CD8-positive, alpha-beta memory T cell (primary cell): ENCODE data around the gene PACSIN1. TPM values are rescaled to one million over a fixed set of nuclear protein-coding genes. Genes with fewer than 3 reads are reported as not detected.
A peak's percentile ranks its signal among the peaks of the same experiment; 100 is the strongest.

ENCODE experiments used
- CTCF ChIA-PET: fragments of 350-600 bp; sonication (Branson Sonifier 250); formaldehyde crosslinking; loops from one replicate; lab custom pipeline; 2021; ENCODE audit warnings: antibody characterized with exemption; lab: Charles Lee
- POLR2A ChIA-PET: fragments of 350-600 bp; sonication (Branson Sonifier 250); formaldehyde crosslinking; loops from one replicate; lab custom pipeline; 2021; ENCODE audit warnings: antibody characterized with exemption; lab: Charles Lee
- DNase-seq, 5 donors: peaks; one replicate each; pipeline versions ENCODE4 v3.0.0 to v3.0.0-alpha.2; 2020 to 2022; ENCODE audit warnings: mixed read lengths in 1 of 5
- H3K27ac ChIP-seq: one replicate; pipeline ENCODE4 v1.7.0; 2013; ENCODE audit warnings: low read depth, mild to moderate bottlenecking, low read length, moderate library complexity
- H3K27me3 ChIP-seq: 2 replicates; pipeline ENCODE4 v1.7.0; 2013; ENCODE audit warnings: low read length, mild to moderate bottlenecking; ENCODE audit not compliant: insufficient read depth, poor library complexity, severe bottlenecking
- H3K36me3 ChIP-seq: 2 replicates; pipeline ENCODE4 v1.7.0; 2013; ENCODE audit warnings: mild to moderate bottlenecking, low read length, moderate library complexity; ENCODE audit not compliant: insufficient read depth
- H3K4me1 ChIP-seq: 2 replicates; pipeline ENCODE4 v1.7.0; 2013; ENCODE audit warnings: mild to moderate bottlenecking, low read length, moderate library complexity; ENCODE audit not compliant: insufficient read depth
- H3K4me3 ChIP-seq: 2 replicates; pipeline ENCODE4 v1.7.0; 2013; ENCODE audit warnings: mild to moderate bottlenecking, low read length
- H3K9me3 ChIP-seq: 2 replicates; pipeline ENCODE4 v1.7.0; 2013; ENCODE audit warnings: mild to moderate bottlenecking, low read length
- H3K27ac Mint-ChIP-seq, 8 donors: one replicate each; pipeline ENCODE4 v1.8.0; 2020 to 2021; ENCODE audit warnings: mixed read lengths in 8 of 8, mild to moderate bottlenecking in 6 of 8, inconsistent platforms in 3 of 8, moderate library complexity in 3 of 8
- H3K27me3 Mint-ChIP-seq, 2 donors: one replicate each; pipeline ENCODE4 v1.8.0; 2020 to 2021; ENCODE audit warnings: mixed read lengths in 2 of 2, mild to moderate bottlenecking in 1 of 2, moderate library complexity in 1 of 2
- H3K36me3 Mint-ChIP-seq, 3 donors: one replicate each; pipeline ENCODE4 v1.8.0; 2020 to 2021; ENCODE audit warnings: mixed read lengths in 3 of 3, inconsistent platforms in 1 of 3, mild to moderate bottlenecking in 1 of 3
- H3K4me1 Mint-ChIP-seq, 3 donors: one replicate each; pipeline ENCODE4 v1.8.0; 2020 to 2021; ENCODE audit warnings: mixed read lengths in 3 of 3, inconsistent platforms in 1 of 3, mild to moderate bottlenecking in 1 of 3
- H3K4me3 Mint-ChIP-seq, 7 donors: one replicate each; pipeline ENCODE4 v1.8.0; 2020 to 2021; ENCODE audit warnings: mixed read lengths in 7 of 7, mild to moderate bottlenecking in 6 of 7, moderate library complexity in 4 of 7, inconsistent platforms in 2 of 7
- H3K9me3 Mint-ChIP-seq, 5 donors: one replicate each; pipeline ENCODE4 v1.8.0; 2020 to 2022; ENCODE audit warnings: mixed read lengths in 5 of 5, mild to moderate bottlenecking in 3 of 5, moderate library complexity in 2 of 5, inconsistent platforms in 1 of 5
- polyA plus RNA-seq: library from polyadenylated mRNA; unstranded; fragments of 300-500 nt; fragmentation: Illumina TruSeq; gene quantifications from one replicate; pipeline ENCODE4 v1.2.3, GENCODE V29; 2021
- total RNA-seq, 2 experiments: library from RNA; stranded (reverse); gene quantifications; one replicate each; pipeline ENCODE4 v1.2.3, GENCODE V29; 2021

The PACSIN1 gene
- total and polyA plus RNA-seq, 3 experiments from 2014 or later = 0.64 to 5.6 (median 0.70) TPM

DNA sequence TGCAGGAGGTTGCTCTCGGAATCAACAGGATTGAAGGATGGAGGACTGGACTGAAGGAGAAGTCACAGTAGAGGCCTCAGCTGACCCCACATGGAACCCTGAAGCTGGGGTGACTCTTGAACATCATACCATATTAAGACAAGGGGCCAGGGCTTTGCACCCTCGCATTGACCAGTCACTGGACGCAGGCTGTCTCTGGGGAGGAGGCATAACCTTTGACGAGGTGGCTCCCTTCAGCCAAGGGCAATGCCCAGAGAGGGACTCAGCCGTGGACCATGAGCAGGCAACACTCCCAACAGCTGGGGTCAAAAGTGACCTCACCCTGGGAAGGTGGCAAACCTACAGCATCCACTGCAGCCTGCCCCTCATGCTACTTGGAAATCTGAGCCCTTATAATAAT, 21.7 kb downstream of the PACSIN1 start:
- no peaks in the 10 kb centered on the region for H3K36me3 Mint-ChIP-seq
- Histone ChIP-seq H3K27me3 (no peaks in the 10 kb centered on the region), H3K36me3 (no peaks in the 10 kb centered on the region), H3K27ac (no peak overlapping the region), H3K4me3 (no peak overlapping the region), H3K9me3 (no peaks in the 10 kb centered on the region), H3K4me1 (peaks cover 28% of the 10 kb centered on the region)
- ChIA-PET CTCF (no interaction called here), POLR2A (no interaction called here)
- H3K4me1 Mint-ChIP-seq = peaks cover 37 to 50% (median 42%) of the 10 kb centered on the region in 3 donors
- H3K4me3 Mint-ChIP-seq = no peak overlapping the region
- peaks cover 0 to 1% of the 10 kb centered on the region in 2 donors for H3K27me3 Mint-ChIP-seq
- H3K9me3 Mint-ChIP-seq = no peaks in the 10 kb centered on the region
- H3K27ac Mint-ChIP-seq = peak overlapping the region in 7 of 8 donors; percentile 1 to 95 (median 47)
- DNase-seq = no peak

DNA sequence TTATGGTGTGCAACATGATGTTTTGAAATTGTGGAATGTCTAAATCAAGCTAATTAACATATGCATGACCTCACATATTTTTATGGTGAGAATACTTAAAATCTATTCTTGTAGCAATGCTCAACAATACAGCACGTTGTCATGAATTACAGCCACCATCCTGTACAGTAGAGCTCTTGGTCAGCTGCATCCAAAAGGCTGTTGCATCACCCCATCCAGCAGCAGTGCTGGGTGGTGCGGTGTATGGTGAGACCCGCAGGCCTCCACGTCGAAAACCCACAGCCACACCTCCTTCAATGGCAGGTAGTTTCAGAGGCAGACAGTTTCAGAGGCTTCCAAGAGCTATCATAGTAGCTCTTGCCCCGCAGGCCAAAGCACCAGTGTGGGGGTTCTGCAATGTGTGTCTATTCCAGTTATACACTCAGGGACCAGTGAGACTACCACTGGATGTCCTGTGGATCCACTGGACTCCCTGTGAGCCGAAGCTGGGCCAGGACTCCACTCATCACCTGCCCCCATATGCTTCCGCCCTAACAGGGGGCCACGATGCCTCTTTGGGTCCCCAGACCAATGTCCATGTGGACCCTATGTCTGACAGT, 23.4 kb downstream of the PACSIN1 start:
- H3K4me3 Mint-ChIP-seq = no peak overlapping the region
- H3K4me1 ChIP-seq = peaks cover 24% of the 10 kb centered on the region
- H3K36me3 Mint-ChIP-seq = no peaks in the 10 kb centered on the region
- POLR2A ChIA-PET = interaction anchor here (0.5 kb wide), 1 partner anchor 578 kb away, joined by 13 read pairs; no protein-coding TSS in a partner anchor
- DNase-seq = no peak
- H3K4me3 ChIP-seq = no peak overlapping the region
- no peaks in the 10 kb centered on the region for H3K9me3 ChIP-seq
- no peak overlapping the region for H3K27ac ChIP-seq
- no peaks in the 10 kb centered on the region for H3K27me3 ChIP-seq
- CTCF ChIA-PET = interaction anchor here (0.9 kb wide), 1 partner anchor 8 kb away, joined by 3 read pairs; no protein-coding TSS in a partner anchor
- no peaks in the 10 kb centered on the region for H3K9me3 Mint-ChIP-seq
- no peaks in the 10 kb centered on the region for H3K36me3 ChIP-seq
- H3K27me3 Mint-ChIP-seq = peaks cover 0 to 1% of the 10 kb centered on the region in 2 donors
- H3K4me1 Mint-ChIP-seq = peaks cover 32 to 46% (median 38%) of the 10 kb centered on the region in 3 donors
- H3K27ac Mint-ChIP-seq = peak overlapping the region in 3 of 8 donors; percentile 59 to 61 (median 60)

DNA sequence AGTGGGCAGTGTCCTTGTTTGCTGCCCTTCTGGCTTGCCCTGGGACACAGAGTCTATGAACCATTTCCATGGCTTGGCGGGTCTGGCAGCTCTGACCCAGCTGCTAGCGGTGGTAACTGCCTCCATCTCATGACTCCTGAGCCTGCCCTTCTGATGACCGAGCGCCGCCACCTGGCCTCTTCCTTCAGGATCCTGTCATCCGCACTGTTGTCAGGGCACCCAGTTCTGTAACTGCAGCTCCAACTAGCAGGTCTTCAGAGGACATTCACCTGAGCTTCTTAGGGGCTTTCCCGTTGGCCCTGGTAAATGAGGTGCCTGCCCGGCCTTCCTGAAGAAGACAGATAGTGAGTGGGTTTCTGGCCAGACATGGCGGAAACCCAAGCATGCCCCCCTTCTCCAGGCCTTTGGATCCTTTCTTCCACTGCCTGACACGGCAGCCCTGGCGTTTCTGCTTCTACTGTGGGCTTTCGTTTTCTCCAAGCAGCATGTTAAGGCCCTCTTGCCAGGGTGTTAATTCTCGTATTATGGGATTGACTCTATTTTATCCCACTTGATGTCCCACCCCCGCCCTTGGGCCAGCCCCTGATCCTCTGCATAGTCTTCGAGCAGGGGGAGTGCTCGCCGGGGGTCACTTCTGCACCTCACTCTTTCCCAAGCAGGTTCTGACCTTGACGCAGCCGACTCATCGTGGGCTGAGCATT, 24.7 kb downstream of the PACSIN1 start:
- no peak overlapping the region for H3K27ac ChIP-seq
- H3K9me3 ChIP-seq = no peaks in the 10 kb centered on the region
- peak overlapping the region in 1 of 8 donors; percentile 60 for H3K27ac Mint-ChIP-seq
- no peaks in the 10 kb centered on the region for H3K36me3 ChIP-seq
- H3K27me3 Mint-ChIP-seq = no peaks in the 10 kb centered on the region
- peaks cover 20 to 34% (median 27%) of the 10 kb centered on the region in 3 donors for H3K4me1 Mint-ChIP-seq
- H3K27me3 ChIP-seq = no peaks in the 10 kb centered on the region
- DNase-seq = no peak
- peaks cover 12% of the 10 kb centered on the region for H3K4me1 ChIP-seq
- POLR2A ChIA-PET = no interaction called here
- no peaks in the 10 kb centered on the region for H3K9me3 Mint-ChIP-seq
- H3K36me3 Mint-ChIP-seq = no peaks in the 10 kb centered on the region
- CTCF ChIA-PET = no interaction called here
- no peak overlapping the region for H3K4me3 ChIP-seq
- no peak overlapping the region for H3K4me3 Mint-ChIP-seq

DNA sequence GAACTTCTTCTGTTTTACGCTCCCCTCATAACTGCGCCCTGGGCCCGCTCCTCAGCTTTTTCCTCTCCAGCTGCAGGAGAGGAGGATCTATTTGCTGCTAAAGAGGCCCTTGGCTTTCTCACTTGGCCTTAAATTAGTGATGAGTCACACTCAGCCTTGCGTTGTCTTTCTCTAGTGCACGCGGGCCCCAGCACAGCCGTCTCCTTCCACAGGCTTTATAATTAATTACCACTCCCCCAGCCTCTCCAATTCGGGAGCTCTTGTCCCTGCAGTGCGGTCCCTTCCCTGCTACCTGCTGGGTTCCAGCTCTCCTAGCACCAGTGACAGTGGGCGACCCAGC, 25.2 kb downstream of the PACSIN1 start:
- Histone ChIP-seq H3K4me3 (no peak overlapping the region), H3K36me3 (no peaks in the 10 kb centered on the region), H3K4me1 (peaks cover 6% of the 10 kb centered on the region), H3K27ac (no peak overlapping the region), H3K27me3 (no peaks in the 10 kb centered on the region), H3K9me3 (no peaks in the 10 kb centered on the region)
- DNase-seq = no peak
- Mint-ChIP-seq H3K36me3 (no peaks in the 10 kb centered on the region), H3K27ac (peak overlapping the region in 1 of 8 donors; percentile 29), H3K9me3 (no peaks in the 10 kb centered on the region), H3K4me1 (peaks cover 15 to 28% (median 22%) of the 10 kb centered on the region in 3 donors), H3K4me3 (no peak overlapping the region), H3K27me3 (no peaks in the 10 kb centered on the region)
- POLR2A ChIA-PET = no interaction called here
- CTCF ChIA-PET = no interaction called here

DNA sequence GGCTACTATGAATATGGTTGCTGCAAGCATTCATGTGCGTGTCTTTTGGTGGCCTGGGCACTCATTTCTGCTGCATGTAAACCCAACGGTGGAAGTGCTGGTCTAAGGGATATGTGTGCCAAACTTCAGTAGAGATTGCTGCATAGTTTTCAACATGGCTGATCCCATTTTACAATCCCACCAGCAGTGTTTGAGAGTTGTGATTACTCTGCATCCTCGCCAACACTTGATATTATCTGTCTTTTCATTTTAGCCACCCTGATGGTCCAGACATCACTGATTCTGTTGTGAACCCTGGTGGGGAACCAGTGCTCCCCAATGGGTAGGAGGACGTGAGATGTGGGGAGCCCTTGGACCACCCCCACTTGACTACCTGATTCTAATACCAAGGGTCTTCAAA, 27.5 kb downstream of the PACSIN1 start:
- no peak for DNase-seq
- CTCF ChIA-PET = interaction anchor here (1.3 kb wide), 1 partner anchor 31 kb away, joined by 3 read pairs; no protein-coding TSS in a partner anchor

DNA sequence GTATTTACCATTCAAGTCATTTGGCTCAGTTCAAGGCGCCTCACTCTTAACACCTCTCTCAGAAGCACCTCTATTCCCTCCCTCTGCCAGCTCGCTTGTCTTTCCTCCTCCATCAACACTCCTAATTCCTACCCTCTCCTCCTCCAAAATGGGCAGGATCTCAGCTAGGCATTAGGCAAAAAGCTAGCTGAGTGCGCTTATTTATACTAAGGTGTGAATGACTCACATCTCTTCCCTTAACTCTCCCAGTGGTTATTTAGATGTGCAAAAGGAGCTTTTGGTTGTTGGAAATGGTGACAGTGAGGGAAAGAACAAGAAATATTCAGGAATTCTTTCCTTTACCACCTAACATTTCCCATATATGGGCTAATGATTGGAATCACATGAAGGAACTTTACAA, 29.1 kb downstream of the PACSIN1 start:
- Mint-ChIP-seq H3K36me3 (no peaks in the 10 kb centered on the region), H3K27me3 (peaks cover 0 to 4% of the 10 kb centered on the region in 2 donors), H3K27ac (peak overlapping the region in 3 of 8 donors; percentile 35 to 48 (median 43)), H3K4me3 (no peak overlapping the region), H3K9me3 (peaks cover 0 to 2% (median 0%) of the 10 kb centered on the region in 5 donors), H3K4me1 (peaks cover 0 to 4% (median 0%) of the 10 kb centered on the region in 3 donors)
- DNase-seq = no peak
- Histone ChIP-seq H3K4me1 (no peaks in the 10 kb centered on the region), H3K27me3 (no peaks in the 10 kb centered on the region), H3K4me3 (no peak overlapping the region), H3K9me3 (no peaks in the 10 kb centered on the region), H3K27ac (no peak overlapping the region), H3K36me3 (no peaks in the 10 kb centered on the region)
- CTCF ChIA-PET = no interaction called here
- POLR2A ChIA-PET = interaction anchor here (1.2 kb wide), 1 partner anchor 31 kb away, joined by 3 read pairs; no protein-coding TSS in a partner anchor

More for the DNA sequence above, 27.5 kb downstream of the PACSIN1 start:
- Histone ChIP-seq H3K27ac (no peak overlapping the region), H3K9me3 (no peaks in the 10 kb centered on the region), H3K36me3 (no peaks in the 10 kb centered on the region), H3K4me3 (no peak overlapping the region), H3K27me3 (no peaks in the 10 kb centered on the region), H3K4me1 (no peaks in the 10 kb centered on the region)
- no peak overlapping the region for H3K27ac Mint-ChIP-seq
- no peak overlapping the region for H3K4me3 Mint-ChIP-seq
- no peaks in the 10 kb centered on the region for H3K9me3 Mint-ChIP-seq
- no peaks in the 10 kb centered on the region for H3K36me3 Mint-ChIP-seq
- peaks cover 0 to 9% (median 7%) of the 10 kb centered on the region in 3 donors for H3K4me1 Mint-ChIP-seq
- POLR2A ChIA-PET = interaction anchor here (1.2 kb wide), 1 partner anchor 8 kb away, joined by 3 read pairs; no protein-coding TSS in a partner anchor
- peaks cover 0 to 4% of the 10 kb centered on the region in 2 donors for H3K27me3 Mint-ChIP-seq

DNA sequence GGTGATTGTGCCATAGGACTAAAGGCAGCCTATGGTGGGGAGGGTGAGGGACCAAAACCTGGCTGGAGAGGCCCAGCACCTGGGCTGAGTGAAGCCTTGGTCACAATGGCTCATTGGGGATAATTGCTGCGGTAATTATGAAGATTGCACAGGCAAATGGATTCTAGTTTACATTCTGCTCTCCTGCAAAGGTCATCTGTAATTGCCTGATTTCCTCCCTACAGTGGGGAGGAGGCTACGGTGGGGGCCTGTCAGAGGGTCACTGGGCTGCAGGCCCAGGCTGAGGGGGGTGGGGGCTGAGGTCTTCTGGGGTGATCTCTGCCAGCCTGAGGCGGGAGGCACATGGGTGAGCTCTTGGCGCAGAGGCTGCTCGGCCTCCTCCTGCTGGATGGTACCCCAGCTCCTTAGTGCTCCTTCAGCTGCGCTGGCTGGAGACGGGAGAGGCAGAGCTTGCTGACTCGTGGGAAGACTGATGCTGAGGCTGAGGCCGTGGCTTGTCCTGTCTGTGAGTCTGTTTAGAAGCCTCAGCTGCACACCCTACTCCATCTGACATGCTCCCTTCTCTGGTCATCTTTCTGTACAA, 30.3 kb downstream of the PACSIN1 start:
- ChIA-PET POLR2A (no interaction called here), CTCF (no interaction called here)
- H3K27ac ChIP-seq = no peak overlapping the region
- no peaks in the 10 kb centered on the region for H3K9me3 ChIP-seq
- DNase-seq = no peak
- no peaks in the 10 kb centered on the region for H3K27me3 ChIP-seq
- Mint-ChIP-seq H3K36me3 (no peaks in the 10 kb centered on the region), H3K4me3 (no peak overlapping the region), H3K4me1 (peaks cover 0 to under 1% (median 0%) of the 10 kb centered on the region in 3 donors), H3K9me3 (peaks cover 2 to 9% (median 2%) of the 10 kb centered on the region in 5 donors), H3K27me3 (peaks cover 0 to 4% of the 10 kb centered on the region in 2 donors), H3K27ac (no peak overlapping the region)
- H3K4me3 ChIP-seq = no peak overlapping the region
- no peaks in the 10 kb centered on the region for H3K36me3 ChIP-seq
- H3K4me1 ChIP-seq = no peaks in the 10 kb centered on the region

DNA sequence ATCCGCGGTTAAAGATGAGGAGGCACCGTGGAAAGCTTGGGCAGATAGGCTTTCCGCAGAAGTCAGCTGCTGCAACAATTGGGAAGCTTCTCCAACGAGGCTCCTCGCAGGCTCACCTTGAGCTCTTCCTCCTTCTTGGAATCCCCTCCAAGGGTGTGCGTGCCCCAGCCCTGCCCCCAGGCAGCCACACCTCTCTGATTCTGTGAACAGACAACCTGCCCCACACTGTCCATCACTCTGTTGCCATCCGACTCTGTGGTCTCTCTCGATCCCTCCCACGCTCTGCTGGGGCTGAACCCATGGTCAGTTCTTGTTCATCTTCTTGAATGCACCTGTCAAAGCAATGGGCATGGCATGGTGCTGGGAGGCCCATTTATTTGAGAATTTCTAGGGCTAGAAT, 31.5 kb downstream of the PACSIN1 start:
- Histone ChIP-seq H3K27me3 (no peaks in the 10 kb centered on the region), H3K4me1 (no peaks in the 10 kb centered on the region), H3K4me3 (no peak overlapping the region), H3K9me3 (no peaks in the 10 kb centered on the region), H3K36me3 (no peaks in the 10 kb centered on the region), H3K27ac (no peak overlapping the region)
- DNase-seq = no peak
- CTCF ChIA-PET = no interaction called here
- H3K4me3 Mint-ChIP-seq = no peak overlapping the region
- H3K9me3 Mint-ChIP-seq = peaks cover 2 to 9% (median 2%) of the 10 kb centered on the region in 5 donors
- peak overlapping the region in 3 of 8 donors; percentile 23 to 69 (median 58) for H3K27ac Mint-ChIP-seq
- H3K36me3 Mint-ChIP-seq = no peaks in the 10 kb centered on the region
- peaks cover 0 to 4% of the 10 kb centered on the region in 2 donors for H3K27me3 Mint-ChIP-seq
- H3K4me1 Mint-ChIP-seq = no peaks in the 10 kb centered on the region
- POLR2A ChIA-PET = no interaction called here
